22Rv1 (cell line): ENCODE measurements around the gene KRTAP19-2.

Experiments used
- H3K27ac ChIP-seq: fragments of 450-650 bp; 2 replicates; pipeline ENCODE4 v1.5.1; 2017
- CTCF ChIP-seq: fragments of 450-650 bp; IDR thresholded peaks from 2 replicates; pipeline ENCODE4 v1.5.1; 2017; ENCODE audit warnings: mild to moderate bottlenecking
- ZFX ChIP-seq: fragments of 450-650 bp; IDR thresholded peaks from 2 replicates; pipeline ENCODE4 v1.6.1; 2017; ENCODE audit warnings: antibody characterized with exemption, borderline replicate concordance

The KRTAP19-2 gene

GRCh38 chr21:30448514-30448913 lies 38.7 kb downstream of the KRTAP19-2 start:
- TF ChIP-seq CTCF, result no peak
- no peak for TF ChIP-seq ZFX
- H3K27ac ChIP-seq, result no peak overlapping the region

- H3K27ac ChIP-seq, result no peak overlapping the region
- no peak for TF ChIP-seq CTCF
These were observed 40.2 kb downstream of the KRTAP19-2 start for GRCh38 chr21:30447056-30447455.

GRCh38 chr21:30444204-30444603 lies 43.0 kb downstream of the KRTAP19-2 start:
- H3K27ac ChIP-seq, result no peak overlapping the region
- TF ChIP-seq CTCF (peak; percentile 6; the same call in 1 of the 2 replicates), ZFX (no peak)

GRCh38 chr21:30443226-30443625 lies 44.0 kb downstream of the KRTAP19-2 start:
- TF ChIP-seq ZFX (no peak), CTCF (no peak)
- no peak overlapping the region for H3K27ac ChIP-seq

GRCh38 chr21:30439975-30440374 lies 47.3 kb downstream of the KRTAP19-2 start, which contains the start of gene KRTAP15-1:
KRTAP15-1 (plus strand) TSS chr21:30440275; CDS start chr21:30440328, 53 bp downstream.
- no peak within 1 kb of the TSS for H3K27ac ChIP-seq
- TF ChIP-seq CTCF (no peak), ZFX (no peak)
